Measurements from ENCODE around the gene MCUB.

DNA sequence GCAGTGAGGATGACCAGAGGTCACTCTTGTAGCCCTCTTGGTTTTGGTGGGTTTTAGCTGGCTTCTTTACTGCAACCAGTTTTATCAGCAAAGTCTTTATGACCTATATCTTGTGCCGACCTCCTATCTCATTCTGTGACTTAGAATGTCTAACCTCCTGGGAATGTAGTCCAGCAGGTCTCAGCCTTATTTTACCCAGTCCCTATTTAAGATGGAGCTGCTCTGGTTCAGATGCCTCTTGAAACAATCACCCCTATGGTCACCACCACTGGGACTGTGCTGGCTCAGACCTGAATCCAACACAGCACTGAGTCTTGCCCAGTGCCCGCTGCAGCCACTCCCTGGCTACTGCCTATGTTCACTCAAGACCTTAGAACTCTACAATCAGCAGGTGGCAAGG lies 49.4 kb downstream of the MCUB start:
- TF ChIP-seq CEBPB (IDR thresholded peaks at IDR 0.05; ENCODE audit: borderline replicate concordance, low read depth, low read length) (no peak), ATRX (CRISPR knock-in tag; IDR thresholded peaks at IDR 0.05; ENCODE audit: borderline replicate concordance) (no peak), ZNF780A (CRISPR knock-in tag; IDR thresholded peaks at IDR 0.05) (no peak), ZNF354B (CRISPR knock-in tag; IDR thresholded peaks at IDR 0.05) (no peak)
- TF ChIP-seq, protein P1, sequence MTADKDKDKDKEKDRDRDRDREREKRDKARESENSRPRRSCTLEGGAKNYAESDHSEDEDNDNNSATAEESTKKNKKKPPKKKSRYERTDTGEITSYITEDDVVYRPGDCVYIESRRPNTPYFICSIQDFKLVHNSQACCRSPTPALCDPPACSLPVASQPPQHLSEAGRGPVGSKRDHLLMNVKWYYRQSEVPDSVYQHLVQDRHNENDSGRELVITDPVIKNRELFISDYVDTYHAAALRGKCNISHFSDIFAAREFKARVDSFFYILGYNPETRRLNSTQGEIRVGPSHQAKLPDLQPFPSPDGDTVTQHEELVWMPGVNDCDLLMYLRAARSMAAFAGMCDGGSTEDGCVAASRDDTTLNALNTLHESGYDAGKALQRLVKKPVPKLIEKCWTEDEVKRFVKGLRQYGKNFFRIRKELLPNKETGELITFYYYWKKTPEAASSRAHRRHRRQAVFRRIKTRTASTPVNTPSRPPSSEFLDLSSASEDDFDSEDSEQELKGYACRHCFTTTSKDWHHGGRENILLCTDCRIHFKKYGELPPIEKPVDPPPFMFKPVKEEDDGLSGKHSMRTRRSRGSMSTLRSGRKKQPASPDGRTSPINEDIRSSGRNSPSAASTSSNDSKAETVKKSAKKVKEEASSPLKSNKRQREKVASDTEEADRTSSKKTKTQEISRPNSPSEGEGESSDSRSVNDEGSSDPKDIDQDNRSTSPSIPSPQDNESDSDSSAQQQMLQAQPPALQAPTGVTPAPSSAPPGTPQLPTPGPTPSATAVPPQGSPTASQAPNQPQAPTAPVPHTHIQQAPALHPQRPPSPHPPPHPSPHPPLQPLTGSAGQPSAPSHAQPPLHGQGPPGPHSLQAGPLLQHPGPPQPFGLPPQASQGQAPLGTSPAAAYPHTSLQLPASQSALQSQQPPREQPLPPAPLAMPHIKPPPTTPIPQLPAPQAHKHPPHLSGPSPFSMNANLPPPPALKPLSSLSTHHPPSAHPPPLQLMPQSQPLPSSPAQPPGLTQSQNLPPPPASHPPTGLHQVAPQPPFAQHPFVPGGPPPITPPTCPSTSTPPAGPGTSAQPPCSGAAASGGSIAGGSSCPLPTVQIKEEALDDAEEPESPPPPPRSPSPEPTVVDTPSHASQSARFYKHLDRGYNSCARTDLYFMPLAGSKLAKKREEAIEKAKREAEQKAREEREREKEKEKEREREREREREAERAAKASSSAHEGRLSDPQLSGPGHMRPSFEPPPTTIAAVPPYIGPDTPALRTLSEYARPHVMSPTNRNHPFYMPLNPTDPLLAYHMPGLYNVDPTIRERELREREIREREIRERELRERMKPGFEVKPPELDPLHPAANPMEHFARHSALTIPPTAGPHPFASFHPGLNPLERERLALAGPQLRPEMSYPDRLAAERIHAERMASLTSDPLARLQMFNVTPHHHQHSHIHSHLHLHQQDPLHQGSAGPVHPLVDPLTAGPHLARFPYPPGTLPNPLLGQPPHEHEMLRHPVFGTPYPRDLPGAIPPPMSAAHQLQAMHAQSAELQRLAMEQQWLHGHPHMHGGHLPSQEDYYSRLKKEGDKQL (CRISPR knock-in tag; IDR thresholded peaks at IDR 0.05; ENCODE audit: low read depth), result no peak
- TF ChIP-seq, protein P2, sequence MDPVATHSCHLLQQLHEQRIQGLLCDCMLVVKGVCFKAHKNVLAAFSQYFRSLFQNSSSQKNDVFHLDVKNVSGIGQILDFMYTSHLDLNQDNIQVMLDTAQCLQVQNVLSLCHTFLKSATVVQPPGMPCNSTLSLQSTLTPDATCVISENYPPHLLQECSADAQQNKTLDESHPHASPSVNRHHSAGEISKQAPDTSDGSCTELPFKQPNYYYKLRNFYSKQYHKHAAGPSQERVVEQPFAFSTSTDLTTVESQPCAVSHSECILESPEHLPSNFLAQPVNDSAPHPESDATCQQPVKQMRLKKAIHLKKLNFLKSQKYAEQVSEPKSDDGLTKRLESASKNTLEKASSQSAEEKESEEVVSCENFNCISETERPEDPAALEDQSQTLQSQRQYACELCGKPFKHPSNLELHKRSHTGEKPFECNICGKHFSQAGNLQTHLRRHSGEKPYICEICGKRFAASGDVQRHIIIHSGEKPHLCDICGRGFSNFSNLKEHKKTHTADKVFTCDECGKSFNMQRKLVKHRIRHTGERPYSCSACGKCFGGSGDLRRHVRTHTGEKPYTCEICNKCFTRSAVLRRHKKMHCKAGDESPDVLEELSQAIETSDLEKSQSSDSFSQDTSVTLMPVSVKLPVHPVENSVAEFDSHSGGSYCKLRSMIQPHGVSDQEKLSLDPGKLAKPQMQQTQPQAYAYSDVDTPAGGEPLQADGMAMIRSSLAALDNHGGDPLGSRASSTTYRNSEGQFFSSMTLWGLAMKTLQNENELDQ (CRISPR knock-in tag; IDR thresholded peaks at IDR 0.05; ENCODE audit: borderline replicate concordance), result no peak
- TF ChIP-seq, protein P3, sequence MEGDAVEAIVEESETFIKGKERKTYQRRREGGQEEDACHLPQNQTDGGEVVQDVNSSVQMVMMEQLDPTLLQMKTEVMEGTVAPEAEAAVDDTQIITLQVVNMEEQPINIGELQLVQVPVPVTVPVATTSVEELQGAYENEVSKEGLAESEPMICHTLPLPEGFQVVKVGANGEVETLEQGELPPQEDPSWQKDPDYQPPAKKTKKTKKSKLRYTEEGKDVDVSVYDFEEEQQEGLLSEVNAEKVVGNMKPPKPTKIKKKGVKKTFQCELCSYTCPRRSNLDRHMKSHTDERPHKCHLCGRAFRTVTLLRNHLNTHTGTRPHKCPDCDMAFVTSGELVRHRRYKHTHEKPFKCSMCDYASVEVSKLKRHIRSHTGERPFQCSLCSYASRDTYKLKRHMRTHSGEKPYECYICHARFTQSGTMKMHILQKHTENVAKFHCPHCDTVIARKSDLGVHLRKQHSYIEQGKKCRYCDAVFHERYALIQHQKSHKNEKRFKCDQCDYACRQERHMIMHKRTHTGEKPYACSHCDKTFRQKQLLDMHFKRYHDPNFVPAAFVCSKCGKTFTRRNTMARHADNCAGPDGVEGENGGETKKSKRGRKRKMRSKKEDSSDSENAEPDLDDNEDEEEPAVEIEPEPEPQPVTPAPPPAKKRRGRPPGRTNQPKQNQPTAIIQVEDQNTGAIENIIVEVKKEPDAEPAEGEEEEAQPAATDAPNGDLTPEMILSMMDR (CRISPR knock-in tag; IDR thresholded peaks at IDR 0.05), result no peak
